Immature natural killer cell (primary cell): ENCODE data around the gene ACVRL1. TPM values are rescaled to one million over a fixed set of nuclear protein-coding genes. Genes with fewer than 3 reads are reported as not detected.
A peak's percentile ranks its signal among the peaks of the same experiment; 100 is the strongest.

Source experiments
- DNase-seq, 3 donors: peaks; one replicate each; pipeline ENCODE4 v3.0.0; 2022; ENCODE audit warnings: mixed read lengths in 1 of 3
- H3K27ac Mint-ChIP-seq, 6 donors: one replicate each; pipeline ENCODE4 v1.8.0; 2020; ENCODE audit warnings: mixed read lengths in 6 of 6, mild to moderate bottlenecking in 5 of 6, inconsistent platforms in 4 of 6, moderate library complexity in 3 of 6
- H3K27me3 Mint-ChIP-seq, 3 donors: one replicate each; pipeline ENCODE4 v1.8.0; 2020 to 2021; ENCODE audit warnings: low read depth in 3 of 3, mild to moderate bottlenecking in 3 of 3, mixed read lengths in 3 of 3, moderate library complexity in 3 of 3, inconsistent platforms in 1 of 3
- H3K36me3 Mint-ChIP-seq, 3 donors: one replicate each; pipeline ENCODE4 v1.8.0; 2020; ENCODE audit warnings: mixed read lengths in 3 of 3, inconsistent platforms in 2 of 3, mild to moderate bottlenecking in 2 of 3
- H3K4me1 Mint-ChIP-seq, 2 donors: one replicate each; pipeline ENCODE4 v1.8.0; 2020; ENCODE audit warnings: inconsistent platforms in 2 of 2, mild to moderate bottlenecking in 2 of 2, mixed read lengths in 2 of 2, moderate library complexity in 1 of 2
- H3K4me3 Mint-ChIP-seq, 5 donors: one replicate each; pipeline ENCODE4 v1.8.0; 2020; ENCODE audit warnings: mild to moderate bottlenecking in 5 of 5, mixed read lengths in 5 of 5, inconsistent platforms in 3 of 5, moderate library complexity in 3 of 5
- H3K9me3 Mint-ChIP-seq, 6 donors: one replicate each; pipeline ENCODE4 v1.8.0; 2020; ENCODE audit warnings: mild to moderate bottlenecking in 6 of 6, mixed read lengths in 6 of 6, inconsistent platforms in 4 of 6, moderate library complexity in 3 of 6
- polyA plus RNA-seq, 3 donors: library from polyadenylated mRNA; unstranded; fragments of 300-500 nt; fragmentation: Illumina TruSeq; gene quantifications; one replicate each; pipeline ENCODE4 v1.2.3, GENCODE V29; 2021

The ACVRL1 gene
- polyA plus RNA-seq, 3 donors from 2014 or later = 0.14 TPM; not detected in 2

DNA sequence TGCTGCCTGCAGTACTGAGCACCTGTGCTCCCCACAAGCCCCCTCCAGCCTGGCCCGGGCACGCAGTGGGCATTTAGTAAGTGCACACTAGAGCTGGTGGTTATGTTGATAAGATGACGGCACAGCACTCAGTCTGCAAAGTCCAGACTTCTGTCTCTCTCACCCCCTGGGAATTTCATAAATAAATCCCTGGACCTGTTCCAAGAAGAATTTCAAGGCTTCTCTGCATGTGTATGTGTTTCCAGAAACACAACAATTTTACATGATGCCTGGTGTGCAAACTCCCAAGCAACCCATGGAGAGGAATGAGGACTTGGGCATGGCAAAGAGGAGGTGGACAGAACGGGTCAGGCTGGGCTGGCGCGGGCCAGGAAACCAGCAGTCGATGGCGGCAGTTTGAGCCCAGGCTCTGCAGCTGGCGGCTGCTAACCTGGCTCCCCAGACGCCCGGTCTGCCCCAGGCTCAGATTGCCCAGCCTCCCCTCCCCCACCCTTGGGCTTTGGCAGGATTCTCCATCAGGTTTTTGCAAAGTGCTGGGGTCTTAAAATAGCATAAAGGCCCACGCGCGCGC, 33.8 kb downstream of the ACVRL1 start:
- Mint-ChIP-seq H3K9me3 (peaks cover 6 to 15% (median 12%) of the 10 kb centered on the region in 6 donors), H3K4me1 (peaks cover 5 to 6% of the 10 kb centered on the region in 2 donors), H3K36me3 (peaks cover 0 to 7% (median 6%) of the 10 kb centered on the region in 3 donors), H3K27ac (no peak overlapping the region), H3K4me3 (no peak overlapping the region), H3K27me3 (peaks cover 1 to 10% (median 5%) of the 10 kb centered on the region in 3 donors)
- no peak for DNase-seq

- peaks cover 1 to 10% (median 5%) of the 10 kb centered on the region in 3 donors for H3K27me3 Mint-ChIP-seq
- peaks cover 5 to 6% of the 10 kb centered on the region in 2 donors for H3K4me1 Mint-ChIP-seq
- peaks cover 0 to 12% (median 6%) of the 10 kb centered on the region in 3 donors for H3K36me3 Mint-ChIP-seq
- no peak overlapping the region for H3K4me3 Mint-ChIP-seq
- H3K9me3 Mint-ChIP-seq = peaks cover 6 to 15% (median 12%) of the 10 kb centered on the region in 6 donors
- H3K27ac Mint-ChIP-seq = no peak overlapping the region
- DNase-seq = no peak
Measured at GRCh38 chr12:51941604-51942003, 34.3 kb downstream of the ACVRL1 start.

GRCh38 chr12:51942056-51942455, 34.8 kb downstream of the ACVRL1 start:
- Mint-ChIP-seq H3K27ac (no peak overlapping the region), H3K4me3 (no peak overlapping the region), H3K27me3 (peaks cover 3 to 10% (median 5%) of the 10 kb centered on the region in 3 donors), H3K4me1 (peaks cover 5 to 6% of the 10 kb centered on the region in 2 donors), H3K9me3 (peaks cover 6 to 15% (median 12%) of the 10 kb centered on the region in 6 donors), H3K36me3 (peaks cover 0 to 14% (median 6%) of the 10 kb centered on the region in 3 donors)
- no peak for DNase-seq

GRCh38 chr12:51942501-51943000, 35.2 kb downstream of the ACVRL1 start:
- no peak overlapping the region for H3K4me3 Mint-ChIP-seq
- no peak for DNase-seq
- H3K27me3 Mint-ChIP-seq = peaks cover 3 to 10% (median 7%) of the 10 kb centered on the region in 3 donors
- H3K4me1 Mint-ChIP-seq = peaks cover 5 to 6% of the 10 kb centered on the region in 2 donors
- H3K27ac Mint-ChIP-seq = no peak overlapping the region
- H3K36me3 Mint-ChIP-seq = peaks cover 0 to 14% (median 6%) of the 10 kb centered on the region in 3 donors
- H3K9me3 Mint-ChIP-seq = peaks cover 6 to 15% (median 12%) of the 10 kb centered on the region in 6 donors

GRCh38 chr12:51943346-51943745, 36.0 kb downstream of the ACVRL1 start:
- Mint-ChIP-seq H3K27ac (no peak overlapping the region), H3K4me3 (no peak overlapping the region), H3K4me1 (peaks cover 5 to 6% of the 10 kb centered on the region in 2 donors), H3K9me3 (peaks cover 6 to 15% (median 12%) of the 10 kb centered on the region in 6 donors), H3K36me3 (peaks cover 0 to 14% (median 6%) of the 10 kb centered on the region in 3 donors), H3K27me3 (peaks cover 2 to 10% (median 7%) of the 10 kb centered on the region in 3 donors)
- DNase-seq = no peak

GRCh38 chr12:51944608-51945233, 37.4 kb downstream of the ACVRL1 start:
- Mint-ChIP-seq H3K27me3 (peaks cover 0 to 11% (median 7%) of the 10 kb centered on the region in 3 donors), H3K9me3 (peaks cover 6 to 15% (median 12%) of the 10 kb centered on the region in 6 donors), H3K4me3 (no peak overlapping the region), H3K36me3 (peaks cover 0 to 14% (median 6%) of the 10 kb centered on the region in 3 donors), H3K4me1 (peaks cover 4% of the 10 kb centered on the region in 2 donors), H3K27ac (no peak overlapping the region)
- DNase-seq = no peak

DNA sequence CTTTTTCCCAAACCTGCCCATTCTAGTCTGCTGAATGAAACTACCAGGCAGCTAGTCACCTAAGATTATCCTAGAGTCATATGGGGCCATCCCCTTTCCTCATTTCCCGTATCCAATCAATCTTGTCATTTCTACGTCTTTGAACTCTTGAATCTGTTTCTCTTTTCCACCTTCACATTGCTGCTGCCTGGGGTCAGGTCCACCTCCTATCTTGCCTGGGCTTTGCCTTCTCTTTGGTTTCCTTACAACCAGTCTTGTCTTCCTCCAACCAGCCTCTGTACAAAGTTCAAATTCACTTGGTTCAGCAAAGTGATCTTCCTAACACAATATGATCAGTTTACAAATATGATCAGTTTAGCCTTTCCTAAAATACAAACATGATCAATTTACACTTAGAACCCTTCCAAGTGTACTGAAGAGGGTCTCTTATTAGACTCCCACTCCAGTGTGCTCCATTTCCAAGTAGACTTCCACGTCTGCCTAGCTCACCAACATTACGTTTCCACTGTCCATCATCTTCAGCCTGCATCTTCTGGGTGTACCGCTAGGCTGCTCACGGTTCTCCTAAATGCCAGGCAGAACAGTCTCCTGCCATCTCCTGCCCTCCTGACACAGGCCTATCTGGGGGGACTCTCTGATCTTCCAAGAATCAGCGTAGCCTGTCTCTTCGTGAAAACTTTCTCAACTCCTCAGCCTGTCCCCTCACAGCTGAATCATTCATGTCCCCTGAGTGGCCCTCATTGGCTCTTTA, 40.1 kb downstream of the ACVRL1 start:
- DNase-seq = no peak
- H3K27ac Mint-ChIP-seq = no peak overlapping the region
- H3K36me3 Mint-ChIP-seq = peaks cover 0 to 14% (median 6%) of the 10 kb centered on the region in 3 donors
- H3K9me3 Mint-ChIP-seq = peaks cover 4 to 15% (median 12%) of the 10 kb centered on the region in 6 donors
- H3K27me3 Mint-ChIP-seq = peaks cover 2 to 11% (median 6%) of the 10 kb centered on the region in 3 donors
- no peak overlapping the region for H3K4me3 Mint-ChIP-seq
- H3K4me1 Mint-ChIP-seq = peaks cover 8 to 16% of the 10 kb centered on the region in 2 donors

DNA sequence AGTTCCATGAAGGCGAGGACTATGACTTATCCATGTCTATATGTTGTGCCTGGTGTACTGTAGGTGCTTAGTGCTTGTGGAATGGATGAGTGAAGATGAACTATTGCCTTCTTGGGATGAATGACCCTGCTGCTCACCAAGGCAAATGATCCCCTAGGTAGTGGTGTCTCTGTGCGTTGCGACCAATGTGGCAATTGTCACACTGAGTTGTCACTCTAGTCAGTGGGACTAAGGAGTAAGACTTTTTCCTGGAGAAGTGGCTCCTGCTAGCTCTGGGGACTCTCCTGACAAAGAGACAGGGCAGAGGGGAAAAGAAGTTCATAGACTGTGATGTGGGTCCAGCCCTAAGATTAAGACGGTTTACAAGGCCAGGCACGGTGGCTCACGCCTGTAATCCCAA, 40.8 kb downstream of the ACVRL1 start:
- H3K36me3 Mint-ChIP-seq = peaks cover 0 to 14% (median 6%) of the 10 kb centered on the region in 3 donors
- H3K4me3 Mint-ChIP-seq = no peak overlapping the region
- DNase-seq = no peak
- peaks cover 13 to 23% of the 10 kb centered on the region in 2 donors for H3K4me1 Mint-ChIP-seq
- peaks cover 4 to 15% (median 12%) of the 10 kb centered on the region in 6 donors for H3K9me3 Mint-ChIP-seq
- H3K27me3 Mint-ChIP-seq = peaks cover 2 to 10% (median 6%) of the 10 kb centered on the region in 3 donors
- no peak overlapping the region for H3K27ac Mint-ChIP-seq

- Mint-ChIP-seq H3K4me3 (peak overlapping the region; percentile 38 to 66 (median 47)), H3K9me3 (peaks cover 4 to 8% (median 7%) of the 10 kb centered on the region in 6 donors), H3K27me3 (peaks cover 2 to 10% (median 6%) of the 10 kb centered on the region in 3 donors), H3K27ac (no peak overlapping the region), H3K4me1 (peaks cover 15 to 29% of the 10 kb centered on the region in 2 donors), H3K36me3 (peaks cover 0 to 11% (median 6%) of the 10 kb centered on the region in 3 donors)
- DNase-seq = no peak
Measured at GRCh38 chr12:51949342-51950030, 42.2 kb downstream of the ACVRL1 start.

DNA sequence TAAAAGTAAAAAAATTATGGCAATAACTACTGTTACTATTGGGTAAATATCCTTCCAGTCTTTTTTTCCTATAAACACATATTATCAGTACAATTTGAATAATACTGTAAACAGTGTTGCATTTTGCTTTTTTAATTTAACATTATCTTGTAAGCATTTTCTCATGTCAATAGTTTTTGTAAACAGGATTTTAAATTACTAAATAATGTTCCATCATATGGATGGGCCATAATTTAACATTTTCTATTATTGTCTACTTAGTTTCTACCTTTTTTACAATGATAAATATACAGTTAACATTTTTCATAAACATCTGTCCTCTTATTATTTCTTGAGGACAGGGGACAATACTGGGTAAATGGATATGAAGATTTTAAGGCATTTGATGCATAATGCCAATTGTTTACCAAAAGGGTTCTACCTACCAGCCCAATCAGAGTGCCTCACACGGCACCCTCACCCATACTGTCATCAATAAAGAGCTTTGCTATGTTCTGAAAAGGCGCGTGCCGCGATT, 43.4 kb downstream of the ACVRL1 start:
- Mint-ChIP-seq H3K27me3 (peaks cover 2 to 10% (median 3%) of the 10 kb centered on the region in 3 donors), H3K4me3 (peak overlapping the region; percentile 93 to 98 (median 96)), H3K36me3 (peaks cover 0 to 8% (median 0%) of the 10 kb centered on the region in 3 donors), H3K4me1 (peaks cover 15 to 31% of the 10 kb centered on the region in 2 donors), H3K27ac (peak overlapping the region; percentile 72 to 85 (median 78)), H3K9me3 (peaks cover 0 to 4% (median 0%) of the 10 kb centered on the region in 6 donors)
- DNase-seq = no peak

DNA sequence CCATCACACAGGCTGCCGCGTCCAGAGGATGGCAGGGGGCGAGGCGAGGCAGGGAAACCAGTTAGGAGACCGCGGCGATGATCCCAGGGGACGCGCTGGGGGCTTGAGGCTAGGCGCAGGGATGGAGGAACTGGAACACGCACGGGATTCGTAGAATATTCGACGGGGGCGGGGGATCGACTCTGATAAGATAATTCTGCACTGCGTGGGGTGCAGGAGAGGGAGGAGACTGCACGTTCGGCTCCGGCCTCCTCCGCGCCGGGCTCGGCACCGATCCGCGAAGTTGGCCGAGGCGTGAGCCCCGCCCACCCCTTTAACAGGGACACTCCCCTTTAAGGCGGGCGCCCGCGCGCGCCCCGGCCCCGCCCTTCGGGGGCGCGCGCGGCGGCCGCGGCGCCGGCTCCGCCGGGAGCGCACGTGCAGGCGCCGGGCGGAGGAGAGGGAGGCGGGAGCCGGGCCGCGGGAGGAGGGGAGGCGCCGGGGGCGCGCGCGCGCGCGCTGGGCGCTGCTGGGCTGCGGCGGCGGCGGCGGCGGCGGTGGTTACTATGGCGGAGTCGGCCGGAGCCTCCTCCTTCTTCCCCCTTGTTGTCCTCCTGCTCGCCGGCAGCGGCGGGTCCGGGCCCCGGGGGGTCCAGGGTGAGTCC, 44.0 kb downstream of the ACVRL1 start, which contains the start of gene ACVR1B:
Gene ACVR1B (plus strand): TSS at position 501 of the 644 bp plus-strand sequence. CDS start 45 bp downstream, at position 546.
- Mint-ChIP-seq H3K27ac (peak within 1 kb of the TSS; percentile 75 to 85 (median 80)), H3K36me3 (peaks cover 0 to 5% (median 0%) of the 10 kb centered on the region in 3 donors), H3K4me1 (peaks cover 15 to 37% of the 10 kb centered on the region in 2 donors), H3K27me3 (peaks cover 2 to 10% (median 3%) of the 10 kb centered on the region in 3 donors), H3K9me3 (peaks cover 0 to 4% (median 0%) of the 10 kb centered on the region in 6 donors), H3K4me3 (peak within 1 kb of the TSS; percentile 93 to 98 (median 96))
- DNase-seq = peak; percentile 83 to 87 (median 86)
